Ishikawa (cell line): ENCODE data around the gene HTR2B.

Experiments
- CEBPB ChIP-seq: IDR thresholded peaks from 2 replicates; pipeline ENCODE4 v1.6.1; 2012
- CREB1 ChIP-seq: IDR thresholded peaks from 2 replicates; pipeline ENCODE4 v1.6.1; 2012; ENCODE audit warnings: low read depth
- EGR1 ChIP-seq: IDR thresholded peaks from 2 replicates; pipeline ENCODE4 v1.6.1; 2012
- EP300 ChIP-seq: IDR thresholded peaks from 2 replicates; pipeline ENCODE4 v1.6.1; 2012; ENCODE audit warnings: borderline replicate concordance
- FOXM1 ChIP-seq: IDR thresholded peaks from 2 replicates; pipeline ENCODE4 v1.6.1; 2012; ENCODE audit warnings: low read depth, borderline replicate concordance
- MAX ChIP-seq: IDR thresholded peaks from 2 replicates; pipeline ENCODE4 v1.6.1; 2012
- NFIC ChIP-seq: IDR thresholded peaks from 2 replicates; pipeline ENCODE4 v1.6.1; 2012
- RAD21 ChIP-seq: IDR thresholded peaks from 2 replicates; pipeline ENCODE4 v1.6.1; 2012; ENCODE audit warnings: low read depth
- REST ChIP-seq: IDR thresholded peaks from 2 replicates; pipeline ENCODE4 v1.6.1; 2012; ENCODE audit warnings: low read depth, mild to moderate bottlenecking
- TAF1 ChIP-seq: IDR thresholded peaks from 2 replicates; pipeline ENCODE4 v1.6.1; 2012; ENCODE audit warnings: low read depth, mild to moderate bottlenecking
- TCF12 ChIP-seq: IDR thresholded peaks from 2 replicates; pipeline ENCODE4 v1.6.1; 2012; ENCODE audit warnings: low read depth
- TEAD4 ChIP-seq: IDR thresholded peaks from 2 replicates; pipeline ENCODE4 v1.6.1; 2012
- USF1 ChIP-seq: IDR thresholded peaks from 2 replicates; pipeline ENCODE4 v1.6.1; 2012
- YY1 ChIP-seq: IDR thresholded peaks from 2 replicates; pipeline ENCODE4 v1.6.1; 2012; ENCODE audit warnings: low read depth
- ZBTB7A ChIP-seq: IDR thresholded peaks from 2 replicates; pipeline ENCODE4 v1.6.1; 2012; ENCODE audit warnings: low read depth

HTR2B gene

GRCh38 chr2:231132129-231132528 lies 7.3 kb upstream of the HTR2B start:
- TF ChIP-seq EGR1 (no peak), FOXM1 (no peak), RAD21 (no peak), CEBPB (no peak), MAX (no peak), REST (no peak), TAF1 (no peak), TEAD4 (no peak), ZBTB7A (no peak), CREB1 (no peak), TCF12 (no peak), EP300 (no peak), USF1 (no peak), NFIC (no peak), YY1 (no peak)

GRCh38 chr2:231130336-231131056 lies 5.7 kb upstream of the HTR2B start:
- TF ChIP-seq TCF12 (no peak), CREB1 (no peak), FOXM1 (no peak), USF1 (no peak)

GRCh38 chr2:231129216-231129615 lies 4.4 kb upstream of the HTR2B start:
- TF ChIP-seq RAD21 (no peak), NFIC (no peak), USF1 (no peak), ZBTB7A (no peak), EP300 (no peak), YY1 (no peak), TEAD4 (no peak), REST (no peak), CREB1 (no peak), TAF1 (no peak), TCF12 (no peak), FOXM1 (no peak), MAX (no peak), CEBPB (no peak)

- TF ChIP-seq CREB1 (no peak), USF1 (no peak), CEBPB (no peak), ZBTB7A (no peak), FOXM1 (no peak), MAX (no peak), YY1 (no peak), EP300 (no peak), NFIC (no peak), TCF12 (no peak), REST (no peak), RAD21 (no peak), TAF1 (no peak), TEAD4 (no peak), EGR1 (no peak)
Observed at GRCh38 chr2:231128541-231128940, 3.7 kb upstream of the HTR2B start.
